Neural cell (in vitro differentiated cells): Measurements from ENCODE around the gene WWC1.
A peak's percentile ranks its signal among the peaks of the same experiment; 100 is the strongest.

ENCODE experiments used
- CTCF ChIP-seq: fragments of 450-650 bp; IDR thresholded peaks from 2 replicates; pipeline ENCODE4 v1.5.1; 2014; ENCODE audit warnings: antibody characterized with exemption, mild to moderate bottlenecking, moderate library complexity; ENCODE audit not compliant: poor library complexity, severe bottlenecking
- REST ChIP-seq: IDR thresholded peaks from 2 replicates; pipeline ENCODE4 v1.6.1; 2012; ENCODE audit warnings: borderline replicate concordance
- TAF1 ChIP-seq: IDR thresholded peaks from 2 replicates; pipeline ENCODE4 v1.6.1; 2012; ENCODE audit warnings: low read depth

- TF ChIP-seq REST (peak; percentile 99), CTCF (no peak), TAF1 (no peak)
Measured at GRCh38 chr5:168434001-168434400, 142.6 kb downstream of the WWC1 start.
